WTC11 (cell line): ENCODE measurements around the gene NECTIN3. TPM values are rescaled to one million over a fixed set of nuclear protein-coding genes. Genes with fewer than 3 reads are reported as not detected.

Experiments
- ATAC-seq: fragments of 200-7000 bp; cut with Tn5 transposase; 2 replicates; pipeline ENCODE4 v1.10.0; 2021; ENCODE audit warnings: mild to moderate bottlenecking, moderate library complexity
- CTCF ChIA-PET: fragments of 300-600 bp; sonication (Branson Sonifier 250); formaldehyde crosslinking; loops from one replicate; lab custom pipeline; 2021; ENCODE audit warnings: antibody characterized with exemption; lab: Charles Lee
- POLR2A ChIA-PET: fragments of 350-600 bp; sonication (Branson Sonifier 250); formaldehyde crosslinking; loops from one replicate; lab custom pipeline; 2021; ENCODE audit warnings: antibody characterized with exemption; lab: Charles Lee
- DNase-seq: peaks from one replicate; pipeline ENCODE4 v3.0.0; 2021; ENCODE audit warnings: low spot score
- H3K27ac Mint-ChIP-seq: 2 replicates; pipeline ENCODE4 v1.8.0; 2021; ENCODE audit warnings: mixed read lengths
- H3K27me3 Mint-ChIP-seq: 2 replicates; pipeline ENCODE4 v1.8.0; 2021; ENCODE audit warnings: low read depth, mild to moderate bottlenecking, moderate library complexity, mixed read lengths
- H3K36me3 Mint-ChIP-seq: 2 replicates; pipeline ENCODE4 v1.8.0; 2021; ENCODE audit warnings: mixed read lengths
- H3K4me1 Mint-ChIP-seq: 2 replicates; pipeline ENCODE4 v1.8.0; 2022; ENCODE audit warnings: mixed read lengths
- H3K4me3 Mint-ChIP-seq: 2 replicates; pipeline ENCODE4 v1.8.0; 2021; ENCODE audit warnings: mild to moderate bottlenecking, moderate library complexity, mixed read lengths
- H3K9me3 Mint-ChIP-seq: 2 replicates; pipeline ENCODE4 v1.8.0; 2021; ENCODE audit warnings: mixed read lengths
- AFF4 ChIP-seq: sonication (generic); formaldehyde crosslinking; IDR thresholded peaks from 2 replicates; pipeline ENCODE4 v1.8.1; 2023; ENCODE audit warnings: mild to moderate bottlenecking, missing genetic modification reagents, borderline replicate concordance
- ATF2 ChIP-seq: sonication (generic); formaldehyde crosslinking; IDR thresholded peaks from 2 replicates; pipeline ENCODE4 v1.8.1; 2022; ENCODE audit warnings: low read depth, missing genetic modification reagents, borderline replicate concordance
- CDX4 ChIP-seq: fragments of 250-450 bp; sonication (Bioruptor Pico); IDR thresholded peaks from 2 replicates; pipeline ENCODE4 v1.9.0; 2021; ENCODE audit warnings: moderate library complexity, mild to moderate bottlenecking, inconsistent platforms, borderline replicate concordance
- ERG ChIP-seq: fragments of 250-450 bp; sonication (Bioruptor Pico); IDR thresholded peaks from 2 replicates; pipeline ENCODE4 v1.8.0; 2021; ENCODE audit warnings: mild to moderate bottlenecking
- ETV6 ChIP-seq: sonication (generic); formaldehyde crosslinking; IDR thresholded peaks from 2 replicates; pipeline ENCODE4 v1.8.1; 2022; ENCODE audit warnings: mild to moderate bottlenecking, missing genetic modification reagents
- FOXP1 ChIP-seq: sonication (generic); formaldehyde crosslinking; IDR thresholded peaks from 2 replicates; pipeline ENCODE4 v1.8.0; 2022; ENCODE audit warnings: missing genetic modification reagents, mild to moderate bottlenecking, moderate library complexity, borderline replicate concordance
- GTF2I ChIP-seq: fragments of 250-450 bp; sonication (Bioruptor Pico); conservative IDR thresholded peaks from 2 replicates; pipeline ENCODE4 v1.4.0; 2021; ENCODE audit warnings: mild to moderate bottlenecking
- HMGA2 ChIP-seq: fragments of 250-450 bp; sonication (Bioruptor Pico); IDR thresholded peaks from 2 replicates; pipeline ENCODE4 v1.4.0; 2021; ENCODE audit warnings: mild to moderate bottlenecking, moderate library complexity
- HMGXB4 ChIP-seq: sonication (generic); formaldehyde crosslinking; IDR thresholded peaks from 2 replicates; pipeline ENCODE4 v1.8.1; 2023; ENCODE audit warnings: mild to moderate bottlenecking, moderate library complexity, missing genetic modification reagents
- NR1H2 ChIP-seq: sonication (generic); formaldehyde crosslinking; IDR thresholded peaks from 2 replicates; pipeline ENCODE4 v1.9.0; 2021; ENCODE audit warnings: mild to moderate bottlenecking, moderate library complexity, missing genetic modification reagents
- NR3C1 ChIP-seq: sonication (generic); formaldehyde crosslinking; conservative IDR thresholded peaks from 2 replicates; pipeline ENCODE4 v1.8.1; 2023; ENCODE audit warnings: low read depth, mild to moderate bottlenecking, missing genetic modification reagents
- OVOL2 ChIP-seq: fragments of 250-450 bp; sonication (Bioruptor Pico); IDR thresholded peaks from 2 replicates; pipeline ENCODE4 v1.9.0; 2021; ENCODE audit warnings: mild to moderate bottlenecking, borderline replicate concordance
- SMAD4 ChIP-seq: sonication (generic); formaldehyde crosslinking; IDR thresholded peaks from 2 replicates; pipeline ENCODE4 v1.8.0; 2022; ENCODE audit warnings: mild to moderate bottlenecking, missing genetic modification reagents
- TEAD4 ChIP-seq: sonication (generic); formaldehyde crosslinking; IDR thresholded peaks from 2 replicates; pipeline ENCODE4 v1.8.0; 2022; ENCODE audit warnings: mild to moderate bottlenecking, missing genetic modification reagents
- ZMAT4 ChIP-seq: fragments of 250-450 bp; sonication (Bioruptor Pico); IDR thresholded peaks from 2 replicates; pipeline ENCODE4 v1.9.0; 2021; ENCODE audit warnings: mild to moderate bottlenecking
- ZNF138 ChIP-seq: sonication (generic); formaldehyde crosslinking; conservative IDR thresholded peaks from 2 replicates; pipeline ENCODE4 v1.8.1; 2022; ENCODE audit warnings: mild to moderate bottlenecking, moderate library complexity, missing genetic modification reagents
- ZNF232 ChIP-seq: sonication (generic); formaldehyde crosslinking; IDR thresholded peaks from 2 replicates; pipeline ENCODE4 v1.8.0; 2022; ENCODE audit warnings: mild to moderate bottlenecking, missing genetic modification reagents
- ZNF317 ChIP-seq: sonication (generic); formaldehyde crosslinking; IDR thresholded peaks from 2 replicates; pipeline ENCODE4 v1.8.1; 2023; ENCODE audit warnings: low read depth, mild to moderate bottlenecking, moderate library complexity, missing genetic modification reagents, borderline replicate concordance
- total RNA-seq: library from RNA; stranded (reverse); gene quantifications from 3 replicates; pipeline ENCODE4 v1.2.3, GENCODE V29; 2021
- TF ChIP-seq, protein P1 (sequence below): sonication (generic); formaldehyde crosslinking; IDR thresholded peaks from 2 replicates; pipeline ENCODE4 v1.8.0; 2022; ENCODE audit warnings: mild to moderate bottlenecking, missing genetic modification reagents

Gene NECTIN3
- total RNA-seq, 1 experiment from 2014 or later: 24.8 TPM

DNA sequence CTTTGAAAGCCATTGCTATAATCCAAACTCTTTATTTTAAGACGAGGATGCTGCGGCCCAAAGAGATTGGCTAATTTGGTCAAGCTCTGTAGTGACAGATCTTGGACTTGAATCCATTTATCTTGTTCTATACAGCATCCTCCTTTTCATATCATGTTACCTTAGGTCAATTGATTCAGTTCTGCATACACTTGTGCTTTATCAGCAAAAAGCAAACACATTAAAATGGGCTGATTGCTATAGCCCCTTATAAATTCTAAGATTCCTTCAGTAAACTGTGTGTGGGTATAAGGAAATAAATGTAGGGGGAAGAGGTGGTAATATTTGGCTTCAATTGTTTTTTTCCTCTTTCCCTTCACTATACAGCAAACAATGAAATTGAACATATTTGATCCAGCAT, 40.1 kb upstream of the NECTIN3 start:
- Mint-ChIP-seq H3K4me3 (no peak overlapping the region), H3K4me1 (peaks cover 2% of the 10 kb centered on the region), H3K36me3 (no peaks in the 10 kb centered on the region; the same call in 1 of the 2 replicates), H3K27me3 (no peaks in the 10 kb centered on the region), H3K9me3 (peaks cover 3% of the 10 kb centered on the region; the same call in 1 of the 2 replicates), H3K27ac (no peak overlapping the region)
- ChIA-PET CTCF (no interaction called here), POLR2A (no interaction called here)
- DNase-seq: no peak
- no peak for TF ChIP-seq ZNF232 (CRISPR knock-in tag)
- TF ChIP-seq AFF4 (CRISPR knock-in tag): no peak
- TF ChIP-seq, protein P1, sequence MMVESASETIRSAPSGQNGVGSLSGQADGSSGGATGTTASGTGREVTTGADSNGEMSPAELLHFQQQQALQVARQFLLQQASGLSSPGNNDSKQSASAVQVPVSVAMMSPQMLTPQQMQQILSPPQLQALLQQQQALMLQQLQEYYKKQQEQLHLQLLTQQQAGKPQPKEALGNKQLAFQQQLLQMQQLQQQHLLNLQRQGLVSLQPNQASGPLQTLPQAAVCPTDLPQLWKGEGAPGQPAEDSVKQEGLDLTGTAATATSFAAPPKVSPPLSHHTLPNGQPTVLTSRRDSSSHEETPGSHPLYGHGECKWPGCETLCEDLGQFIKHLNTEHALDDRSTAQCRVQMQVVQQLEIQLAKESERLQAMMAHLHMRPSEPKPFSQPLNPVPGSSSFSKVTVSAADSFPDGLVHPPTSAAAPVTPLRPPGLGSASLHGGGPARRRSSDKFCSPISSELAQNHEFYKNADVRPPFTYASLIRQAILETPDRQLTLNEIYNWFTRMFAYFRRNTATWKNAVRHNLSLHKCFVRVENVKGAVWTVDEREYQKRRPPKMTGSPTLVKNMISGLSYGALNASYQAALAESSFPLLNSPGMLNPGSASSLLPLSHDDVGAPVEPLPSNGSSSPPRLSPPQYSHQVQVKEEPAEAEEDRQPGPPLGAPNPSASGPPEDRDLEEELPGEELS: no peak
- no peak for TF ChIP-seq ZNF138 (CRISPR knock-in tag)
- no peak for TF ChIP-seq HMGA2 (CRISPR knock-in tag)
- TF ChIP-seq OVOL2: no peak
- no peak for TF ChIP-seq ETV6 (CRISPR knock-in tag)
- TF ChIP-seq NR1H2 (CRISPR knock-in tag): no peak
- TF ChIP-seq TEAD4 (CRISPR knock-in tag): no peak
- no peak for TF ChIP-seq ERG (CRISPR knock-in tag)
- TF ChIP-seq SMAD4: no peak
- no peak for TF ChIP-seq GTF2I (CRISPR knock-in tag)
- no peak for TF ChIP-seq CDX4 (CRISPR knock-in tag)
- TF ChIP-seq NR3C1: no peak
- no peak for TF ChIP-seq ZNF317
- no peak for TF ChIP-seq FOXP1
- no peak for TF ChIP-seq ATF2 (CRISPR knock-in tag)
- TF ChIP-seq ZMAT4 (CRISPR knock-in tag): no peak
- no peak for TF ChIP-seq HMGXB4 (CRISPR knock-in tag)
- ATAC-seq: no peak
